PFSK-1 (cell line): Measurements from ENCODE around the gene SNAP29.

ENCODE experiments used
- FOXP2 ChIP-seq: optimal IDR thresholded peaks from 2 replicates; pipeline ENCODE3; 2011; ENCODE audit warnings: borderline replicate concordance, control low read depth, inconsistent platforms; ENCODE audit not compliant: insufficient read depth; ENCODE audit errors: extremely low read length, extremely low read depth
- POLR2AphosphoS5 ChIP-seq: IDR thresholded peaks from 2 replicates; pipeline ENCODE4 v1.6.1; 2012; ENCODE audit warnings: low read depth, mild to moderate bottlenecking, control low read depth, low read length, moderate library complexity
- TAF1 ChIP-seq: IDR thresholded peaks from 2 replicates; pipeline ENCODE4 v1.6.1; 2012; ENCODE audit warnings: low read length, control low read depth, borderline replicate concordance; ENCODE audit not compliant: insufficient read depth

- TF ChIP-seq TAF1 (no peak), POLR2AphosphoS5 (no peak), FOXP2 (no peak)
Observed at GRCh38 chr22:20818471-20818870, 40.3 kb upstream of the SNAP29 start.
